Iris pigment epithelial cell (primary cell): Measurements from ENCODE around the gene CHDH.

Experiments
- DNase-seq: peaks from one replicate; pipeline ENCODE4 v3.0.0-alpha.2; 2011; ENCODE audit warnings: low read depth

CHDH gene

GRCh38 chr3:53807117-53807810 is 39.0 kb downstream of the CHDH start:
- no peak for DNase-seq

DNA sequence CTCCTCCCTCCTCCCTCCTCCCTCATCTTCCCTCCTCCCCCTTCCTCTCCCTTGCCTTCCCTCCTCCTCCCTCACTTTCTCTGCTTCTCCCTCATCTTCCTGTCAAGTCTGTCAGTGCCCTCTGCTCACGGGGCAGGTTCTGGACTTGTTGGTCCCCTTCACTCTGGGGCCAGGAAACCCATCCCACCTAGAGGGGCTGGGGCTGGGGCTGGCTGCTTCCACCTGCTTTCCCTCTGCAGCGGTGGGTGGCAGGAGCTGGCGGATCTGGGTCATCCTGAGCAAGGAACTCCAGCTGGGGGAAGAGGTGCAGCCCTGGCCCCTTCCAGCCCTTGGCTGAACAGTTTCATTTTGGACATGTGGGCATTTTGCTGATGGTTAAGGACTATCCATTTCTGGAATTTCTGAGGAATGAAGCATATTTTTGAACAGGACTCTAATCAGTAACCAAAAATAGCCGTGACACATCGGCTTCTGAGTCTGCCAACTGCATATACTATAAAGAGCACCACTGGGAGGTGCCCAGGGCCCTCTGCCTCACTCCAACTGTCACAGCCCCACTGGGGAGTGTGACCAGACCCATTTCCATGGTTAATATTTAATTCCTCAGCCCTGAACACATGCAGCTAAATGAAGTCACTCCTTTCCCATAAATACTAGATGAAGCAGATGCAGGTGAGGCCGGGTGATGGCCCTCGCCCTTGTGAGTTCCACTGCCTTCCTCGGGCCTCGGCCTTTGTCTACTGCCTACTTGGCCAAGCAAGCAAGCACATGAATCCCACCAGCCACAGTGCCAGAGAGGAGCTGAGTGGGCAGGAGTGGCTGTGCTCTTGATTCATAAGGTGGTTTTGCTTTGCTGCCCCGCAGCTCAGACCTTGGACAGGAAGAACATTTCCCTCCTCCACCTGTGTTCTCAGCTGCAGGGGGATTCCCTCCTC is 39.8 kb downstream of the CHDH start:
- DNase-seq: peak; percentile 21

GRCh38 chr3:53805463-53806159 is 40.6 kb downstream of the CHDH start:
- DNase-seq: no peak

- DNase-seq: peak; percentile 54
These were observed 41.3 kb downstream of the CHDH start for GRCh38 chr3:53804697-53805462.

DNA sequence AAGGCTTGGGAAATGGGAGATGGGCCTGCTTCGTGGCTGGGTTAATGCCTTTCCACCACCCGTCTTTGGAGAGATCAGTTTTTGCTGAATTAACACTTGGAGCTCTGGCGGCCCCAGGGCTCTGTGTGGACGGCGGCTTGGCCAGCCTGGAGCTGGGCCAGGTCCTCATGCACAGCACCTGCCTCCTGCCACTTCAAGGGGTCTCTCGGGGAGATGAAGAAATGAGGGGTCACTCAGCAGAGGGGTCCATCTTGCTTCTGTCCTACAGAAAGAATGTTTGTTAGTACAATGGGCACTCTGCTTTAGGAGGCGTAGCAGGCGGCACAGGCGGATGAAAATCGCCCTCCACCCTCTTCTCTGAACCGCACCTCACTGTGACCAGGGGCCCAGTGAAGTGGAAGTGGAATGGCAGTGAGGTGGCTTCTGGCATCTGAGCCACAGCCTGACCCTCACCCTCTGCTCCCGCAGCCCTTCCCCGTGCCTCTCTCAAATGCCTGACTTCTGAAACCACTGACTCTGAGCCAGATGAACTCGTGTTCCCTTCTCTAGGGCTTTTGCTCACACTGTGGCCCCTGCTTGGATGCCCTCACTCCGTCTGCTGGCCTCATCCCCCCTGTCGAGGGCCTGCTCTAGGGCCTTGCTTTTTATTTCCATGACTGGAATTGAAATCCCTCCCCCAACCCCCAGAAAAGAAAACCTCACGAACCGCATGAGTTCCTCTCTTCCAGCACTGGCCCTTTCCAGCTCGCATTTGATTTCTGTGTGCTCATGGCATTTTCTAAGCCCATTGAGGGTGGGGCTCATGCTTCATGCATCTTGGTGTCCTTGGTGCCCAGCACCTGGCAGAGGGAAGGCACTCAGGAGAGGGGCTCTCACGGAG is 42.2 kb downstream of the CHDH start:
- no peak for DNase-seq

DNA sequence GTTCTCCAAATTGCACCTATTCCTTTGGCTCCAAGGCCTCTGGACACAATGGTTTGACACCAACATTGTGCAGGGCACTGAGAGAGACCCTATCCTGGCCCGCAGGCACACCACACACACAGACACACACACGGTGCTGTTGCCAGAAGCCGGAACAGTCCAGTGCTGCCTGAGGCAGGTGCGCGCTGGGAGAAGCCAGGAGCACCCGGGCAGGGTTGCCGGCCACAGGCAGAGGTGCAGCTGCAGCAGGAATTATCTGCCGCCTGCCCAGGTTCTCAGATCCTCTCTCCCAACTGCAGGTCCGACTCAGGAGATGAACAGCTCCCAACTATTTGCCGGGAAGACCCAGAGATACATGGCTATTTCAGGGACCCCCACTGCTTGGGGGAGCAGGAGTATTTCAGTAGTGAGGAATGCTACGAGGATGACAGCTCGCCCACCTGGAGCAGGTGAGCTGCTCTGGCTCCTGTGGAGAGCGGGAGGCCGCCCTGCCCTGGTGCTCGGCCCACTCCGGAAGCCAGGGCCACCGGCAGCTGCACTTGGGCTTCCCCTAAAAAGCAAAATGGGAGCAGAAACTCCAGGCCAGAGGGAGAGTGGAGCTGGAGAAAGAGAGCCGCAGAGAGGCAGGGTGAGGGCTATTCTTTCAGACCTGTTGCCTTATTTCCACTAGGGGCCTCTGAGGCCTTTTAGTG is 42.9 kb downstream of the CHDH start:
- no peak for DNase-seq

DNA sequence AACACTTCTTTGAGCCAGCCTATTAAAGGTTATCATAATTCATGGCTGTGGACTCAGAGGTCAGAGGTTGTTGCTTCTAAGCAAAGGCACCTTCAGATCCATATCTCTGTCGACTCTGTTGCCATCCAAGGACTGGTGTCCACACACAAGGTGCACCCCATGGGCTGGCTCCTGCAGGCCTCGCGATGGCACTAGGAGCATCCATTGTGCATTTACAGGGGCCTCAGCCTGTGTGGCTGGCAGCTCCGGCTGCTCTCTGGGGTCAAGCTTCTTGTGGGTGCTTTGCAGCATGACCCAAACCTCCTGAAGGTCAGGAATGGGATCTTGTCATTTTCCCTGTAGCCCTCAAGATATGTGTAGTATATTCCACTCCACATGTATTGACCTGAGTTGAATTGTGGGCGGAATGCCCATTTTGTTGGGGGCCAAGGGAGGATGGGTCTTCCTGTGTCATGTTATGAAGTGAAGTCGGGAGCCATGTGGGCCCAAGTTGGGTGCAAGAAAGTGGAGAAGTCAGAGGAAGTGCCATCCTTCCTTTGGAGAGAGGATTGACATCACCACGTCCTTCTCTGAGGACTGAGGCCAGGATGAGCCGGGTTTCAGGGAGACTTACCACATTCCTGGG is 43.9 kb downstream of the CHDH start:
- no peak for DNase-seq

- DNase-seq: no peak
These were observed 44.9 kb downstream of the CHDH start for GRCh38 chr3:53801319-53801718.

DNA sequence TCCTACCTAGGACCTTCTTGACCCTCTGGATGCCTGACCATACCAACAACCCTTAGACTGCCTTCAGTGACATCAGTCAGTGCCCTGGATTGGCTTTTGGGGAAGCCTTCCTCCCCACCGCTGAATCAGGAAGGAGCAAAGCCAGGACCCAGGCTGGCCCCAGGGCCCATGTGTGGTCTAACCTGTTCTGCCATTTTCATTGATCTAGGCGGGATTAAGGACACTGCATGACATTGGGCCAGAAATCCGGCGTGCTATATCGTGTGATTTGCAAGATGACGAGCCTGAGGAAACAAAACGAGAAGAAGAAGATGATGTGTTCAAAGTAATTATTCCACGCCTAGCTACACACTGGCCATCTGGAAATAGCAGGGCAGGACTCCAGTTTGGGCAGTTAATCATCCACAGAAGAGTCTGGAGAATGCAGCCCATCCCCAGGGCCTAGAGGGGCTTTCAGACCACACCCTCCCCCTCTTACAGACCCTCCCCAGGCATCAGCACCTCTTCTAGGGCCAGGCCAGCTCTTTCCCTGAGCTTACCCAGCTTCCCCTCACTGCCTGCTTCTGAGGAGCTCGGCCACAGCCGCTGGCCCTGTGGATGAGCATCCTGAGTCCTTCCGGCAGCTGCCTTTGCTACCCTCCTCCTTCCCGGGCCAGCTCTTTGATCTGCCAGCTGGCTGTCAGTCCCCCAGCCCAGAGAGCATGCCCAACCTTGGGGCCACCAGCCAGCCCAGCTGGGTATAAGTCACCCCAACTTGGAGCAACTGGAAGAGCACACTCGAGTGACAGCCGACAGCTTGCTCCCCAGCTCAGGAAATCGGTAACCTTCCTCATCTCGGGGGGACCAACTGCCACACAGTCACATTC is 45.9 kb downstream of the CHDH start:
- DNase-seq: no peak

GRCh38 chr3:53799338-53799865 is 46.8 kb downstream of the CHDH start:
- DNase-seq: no peak

- no peak for DNase-seq
These were observed 48.1 kb downstream of the CHDH start for GRCh38 chr3:53798144-53798543.

- DNase-seq: no peak
These were observed 50.2 kb downstream of the CHDH start for GRCh38 chr3:53795789-53796560.

DNA sequence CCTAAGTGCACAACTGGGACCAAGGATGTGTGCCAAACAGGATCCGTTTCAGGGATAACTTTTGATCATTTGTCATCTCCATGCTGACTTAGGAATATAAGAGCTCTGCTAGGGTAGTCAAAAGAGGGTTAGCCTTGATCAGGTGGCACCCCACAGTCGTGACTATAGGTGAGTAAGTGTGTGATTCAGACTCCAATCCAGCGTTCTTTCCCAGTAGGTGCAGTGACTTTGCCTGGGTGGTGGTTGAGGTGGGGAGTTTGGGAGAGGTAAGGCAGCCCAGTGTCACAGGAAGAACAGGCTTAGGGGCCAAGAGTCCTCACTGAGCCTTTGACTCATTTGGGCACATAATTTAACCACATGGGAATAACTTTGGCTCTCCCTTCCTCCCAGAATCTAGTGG is 51.0 kb downstream of the CHDH start:
- no peak for DNase-seq

DNA sequence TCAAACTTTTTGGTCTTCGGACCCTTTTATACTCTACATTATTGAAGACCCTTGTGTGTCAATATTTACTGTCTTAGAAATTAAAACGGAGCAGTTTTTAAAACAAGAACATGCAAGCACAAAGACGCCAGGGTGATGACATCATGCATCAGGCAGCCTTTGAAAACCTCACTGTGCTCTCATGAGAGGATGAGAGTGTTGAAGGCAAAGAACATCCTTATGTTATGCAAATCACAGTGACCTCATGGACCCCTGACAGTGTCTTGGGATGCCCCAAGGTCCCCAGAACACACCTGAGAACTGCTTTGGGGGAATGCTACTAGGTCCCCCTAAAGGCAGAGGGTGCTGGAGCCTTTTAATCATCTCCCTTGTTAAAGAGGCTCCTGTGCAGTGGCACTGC is 51.6 kb downstream of the CHDH start:
- peak; percentile 33 for DNase-seq

DNA sequence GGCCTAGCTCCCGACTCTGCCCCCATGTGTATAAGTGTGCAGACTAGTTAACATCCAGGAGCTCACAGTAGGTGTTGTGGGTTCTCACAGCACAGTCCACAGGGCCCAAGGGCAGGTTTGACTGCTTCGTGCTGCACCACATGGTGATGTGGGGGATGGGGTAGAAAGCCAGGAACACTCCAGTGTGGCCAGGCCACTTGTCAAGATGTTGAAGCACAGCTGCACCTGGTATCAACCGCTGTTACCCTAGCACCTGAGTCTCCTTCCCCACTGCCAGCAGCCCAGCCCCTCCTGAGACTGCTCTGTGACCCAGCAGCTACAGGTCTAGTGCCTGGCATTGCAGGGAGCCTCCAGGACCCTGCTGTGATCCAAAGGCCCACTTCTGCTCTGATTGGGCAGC is 53.4 kb downstream of the CHDH start:
- DNase-seq: no peak

DNA sequence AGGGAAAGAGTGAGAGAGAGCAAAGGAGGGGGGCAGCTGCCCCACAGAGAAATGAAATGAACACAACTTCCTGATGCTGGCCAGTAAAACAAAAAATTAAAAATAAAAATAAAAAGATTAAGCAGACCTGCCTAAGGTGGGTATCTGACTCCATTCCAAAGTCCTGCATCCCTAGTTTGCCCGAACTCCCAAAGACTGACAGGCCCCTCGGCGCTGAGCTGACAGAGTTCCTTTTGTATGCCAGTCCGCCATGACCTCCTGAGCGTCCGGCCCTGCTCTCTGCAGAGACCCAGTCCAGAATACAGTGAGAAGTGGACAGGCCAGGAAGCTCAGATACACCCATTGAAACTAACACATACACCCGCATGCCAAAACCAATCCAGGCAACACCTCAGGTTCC is 54.9 kb downstream of the CHDH start:
- DNase-seq: no peak

GRCh38 chr3:53790470-53790869 is 55.7 kb downstream of the CHDH start:
- no peak for DNase-seq

- no peak for DNase-seq
These were observed 56.8 kb downstream of the CHDH start for GRCh38 chr3:53789459-53789858.
